SW 1271 (cell line): ENCODE measurements around the gene CATSPER3.

ENCODE experiments used
- DNase-seq, 2 experiments: peaks; one replicate each; lab custom pipeline; 2025; lab: John Stamatoyannopoulos, UW

CATSPER3 gene

GRCh38 chr5:134967607-134968006 is at the start of gene CATSPER3:
CATSPER3 (plus strand) TSS chr5:134967907; CDS start chr5:134967992, 85 bp downstream.
- DNase-seq, result no peak

- no peak for DNase-seq
Measured at GRCh38 chr5:134918861-134919260, 48.8 kb upstream of the CATSPER3 start.

- no peak for DNase-seq
Measured at GRCh38 chr5:134920848-134921575, 46.7 kb upstream of the CATSPER3 start.

- DNase-seq, result no peak
Measured at GRCh38 chr5:134932508-134932907, 35.2 kb upstream of the CATSPER3 start.

GRCh38 chr5:134934202-134934601 is 33.5 kb upstream of the CATSPER3 start:
- no peak for DNase-seq

GRCh38 chr5:134935711-134936602 is 31.8 kb upstream of the CATSPER3 start:
- DNase-seq, result no peak

- no peak for DNase-seq
Measured at GRCh38 chr5:134937526-134937925, 30.2 kb upstream of the CATSPER3 start.

GRCh38 chr5:134938030-134938429 is 29.7 kb upstream of the CATSPER3 start:
- DNase-seq, result no peak

GRCh38 chr5:134939500-134939899 is 28.2 kb upstream of the CATSPER3 start:
- DNase-seq, result no peak

- no peak for DNase-seq
Measured at GRCh38 chr5:134943547-134943946, 24.2 kb upstream of the CATSPER3 start.

- no peak for DNase-seq
Measured at GRCh38 chr5:134944630-134945029, 23.1 kb upstream of the CATSPER3 start.

- no peak for DNase-seq
Measured at GRCh38 chr5:134945041-134945440, 22.7 kb upstream of the CATSPER3 start.

GRCh38 chr5:134948911-134949310 is 18.8 kb upstream of the CATSPER3 start:
- no peak for DNase-seq

- no peak for DNase-seq
Measured at GRCh38 chr5:134949316-134949715, 18.4 kb upstream of the CATSPER3 start.

GRCh38 chr5:134957920-134958608 is 9.6 kb upstream of the CATSPER3 start:
- no peak for DNase-seq

- DNase-seq, result no peak
Measured at GRCh38 chr5:134958755-134959154, 9.0 kb upstream of the CATSPER3 start.

GRCh38 chr5:134963098-134963497 is 4.6 kb upstream of the CATSPER3 start:
- no peak for DNase-seq

GRCh38 chr5:134964359-134965270 is 3.1 kb upstream of the CATSPER3 start:
- DNase-seq, result no peak

GRCh38 chr5:134965271-134965825 is 2.4 kb upstream of the CATSPER3 start:
- DNase-seq, result no peak

GRCh38 chr5:134968055-134968454 is 348 bp downstream of the CATSPER3 start:
- no peak for DNase-seq

GRCh38 chr5:134969166-134969565 is 1.5 kb downstream of the CATSPER3 start:
- no peak for DNase-seq
